A549 treated with DMSO at 1 μM for 4 hours (cell line): Measurements from ENCODE around the gene SPTBN2. TPM values are rescaled to one million over a fixed set of nuclear protein-coding genes. Genes with fewer than 3 reads are reported as not detected.

Experiments used
- total RNA-seq: library from RNA; stranded (reverse); fragments of 200-300 nt; extraction: Qiagen RNA extraction; gene quantifications from 5 replicates; pipeline ENCODE4 v1.2.3, GENCODE V29; 2022; ENCODE audit warnings: low read depth

Gene SPTBN2
- total RNA-seq: 8.2 to 13.2 TPM (median 9.9 TPM) in 5 replicates

DNA sequence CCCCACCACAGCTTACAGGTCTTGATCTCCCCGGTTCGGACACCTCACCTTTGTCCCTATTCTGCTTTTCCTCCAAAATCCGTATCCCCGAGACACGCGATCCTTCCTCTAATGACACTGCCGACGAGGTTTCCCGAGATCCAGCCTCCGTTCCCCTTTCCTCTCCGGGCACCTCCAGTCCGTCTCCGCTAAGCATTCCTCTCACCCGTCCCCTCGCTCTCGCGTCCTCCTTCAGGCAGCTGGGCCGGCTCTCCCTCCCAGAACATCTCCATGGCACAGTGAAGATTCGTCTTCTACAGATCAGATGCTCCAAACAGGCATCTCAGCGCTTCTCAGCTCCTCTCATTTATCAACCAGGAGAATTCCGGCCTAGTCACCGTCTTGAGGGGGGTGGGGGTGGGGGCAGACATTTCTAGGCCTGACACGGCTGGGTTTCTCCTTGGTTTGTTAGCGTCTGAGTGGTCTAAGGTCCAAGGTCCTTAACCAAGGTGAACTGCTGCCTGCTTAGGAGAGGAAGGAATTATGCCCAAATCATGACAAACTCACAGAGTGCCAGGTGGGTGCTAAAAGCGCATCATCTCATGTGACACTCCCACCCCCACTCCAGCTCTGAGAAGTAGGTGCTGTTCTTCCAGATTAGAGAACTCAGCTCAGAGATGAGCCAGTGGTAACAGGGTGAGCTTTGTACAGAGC, at the start of gene SPTBN2:
TSS of gene SPTBN2 (minus strand) at position 524 of the 693 bp plus-strand sequence. CDS start 7,976 bp downstream, outside the sequence.

DNA sequence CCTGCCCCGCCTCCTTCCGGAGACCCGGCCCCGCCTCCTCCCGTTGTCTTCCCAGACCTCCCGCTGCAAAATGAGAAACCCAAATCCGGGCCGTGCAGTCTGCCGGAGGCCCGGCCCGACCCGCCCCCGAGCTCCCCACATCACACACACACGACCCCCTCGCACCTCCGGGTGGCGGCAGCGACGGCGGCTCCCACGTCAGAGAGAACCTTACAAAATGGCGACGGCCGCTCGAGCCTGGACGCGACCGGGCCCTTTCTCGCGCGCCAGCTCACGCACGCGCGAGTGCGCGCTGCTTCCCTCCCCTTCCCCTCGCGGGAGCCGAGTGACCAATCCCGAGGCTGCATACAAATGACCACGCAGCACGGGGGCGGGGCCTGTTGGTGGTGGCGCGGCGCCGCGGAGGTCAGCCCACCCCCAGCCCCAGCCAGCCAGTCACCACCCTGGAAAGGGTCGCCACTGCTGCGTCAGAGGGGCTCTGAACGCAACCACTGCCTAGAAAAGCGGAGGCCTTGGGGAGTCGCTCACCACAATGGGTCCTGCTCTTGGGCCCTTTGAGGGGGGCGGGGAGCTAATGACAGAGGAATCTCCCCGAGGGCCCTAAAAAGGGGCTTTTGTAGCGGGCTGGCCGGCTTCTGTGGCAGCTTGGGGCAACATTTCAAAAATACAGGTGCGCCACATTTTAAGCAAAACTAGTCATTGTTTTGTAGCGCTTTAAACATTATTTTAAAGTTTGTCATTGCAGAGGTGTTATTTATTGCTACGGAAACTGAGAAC, 51.2 kb downstream of the SPTBN2 start, which contains the start of gene RBM4B:
TSS of gene RBM4B (minus strand) at position 289 of the 777 bp plus-strand sequence. CDS start 808 bp downstream, outside the sequence.

DNA sequence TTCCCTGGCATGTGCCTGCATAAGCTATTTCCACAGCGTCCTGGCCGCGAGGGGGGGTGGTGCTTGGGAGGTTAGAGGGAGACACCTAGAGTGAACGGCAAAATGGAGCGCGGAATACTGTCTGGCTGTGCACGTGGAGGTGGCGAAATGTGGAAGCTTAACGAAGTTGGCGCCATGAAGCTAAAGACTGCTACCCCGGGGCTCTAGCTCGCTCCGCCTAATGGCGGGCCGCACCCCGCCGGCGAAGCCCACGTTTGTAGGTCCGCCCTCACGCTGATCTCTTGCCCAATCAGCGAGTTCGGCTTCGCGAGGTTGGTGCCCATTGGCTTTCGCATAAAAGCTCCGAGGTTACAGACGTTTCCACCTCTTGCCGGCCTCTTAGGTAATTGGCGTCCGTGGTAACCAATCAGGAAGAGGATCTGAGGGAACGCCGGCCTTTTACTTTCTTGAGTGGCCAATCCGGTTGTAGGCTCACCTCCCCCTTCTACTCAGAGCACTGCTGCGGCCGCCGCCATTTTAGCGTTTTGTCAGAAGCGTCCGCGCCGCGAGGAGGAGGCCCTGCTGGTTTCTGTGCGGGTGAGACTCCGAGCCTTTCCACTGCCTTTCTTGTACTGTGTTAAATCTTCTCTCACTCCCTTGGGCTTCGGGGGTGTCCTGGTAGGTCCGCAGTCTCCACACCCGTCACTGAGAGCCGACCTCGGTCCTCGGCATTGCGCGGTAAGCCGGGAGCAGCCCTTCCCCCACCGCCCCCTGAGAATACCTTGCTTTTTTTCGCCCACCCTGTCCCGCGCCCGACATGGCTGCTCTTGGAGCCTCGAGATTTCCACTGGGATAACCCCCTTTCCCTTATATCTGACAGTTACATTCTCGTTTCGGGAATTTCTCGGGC, 90.6 kb downstream of the SPTBN2 start, which contains the start of gene RBM4:
TSS of gene RBM4 (plus strand) at position 527 of the 889 bp plus-strand sequence. CDS start 1,009 bp downstream, outside the sequence.

Other genes starting within 250 kb of the SPTBN2 start
- 54.9 to 77.2 TPM (median 56.6 TPM) in 5 replicates for gene DPP3, start 248.8 kb downstream of the SPTBN2 start, total RNA-seq
- 8.7 to 11.2 TPM (median 10.4 TPM) in 5 replicates for gene BBS1, start 218.6 kb downstream of the SPTBN2 start, total RNA-seq
- gene ZDHHC24, start 183.2 kb downstream of the SPTBN2 start, total RNA-seq: 7.8 to 13.8 TPM (median 12.9 TPM) in 5 replicates
- gene ACTN3, start 182.3 kb downstream of the SPTBN2 start, total RNA-seq: 0.02 to 0.08 TPM (median 0.05 TPM) in 3 of 5 replicates, not detected in the others
- gene CTSF, start 160.6 kb downstream of the SPTBN2 start, total RNA-seq: 32.4 to 36.0 TPM (median 34.3 TPM) in 5 replicates
- 0.53 to 0.74 TPM (median 0.64 TPM) in 5 replicates for gene CCDC87, start 136.2 kb downstream of the SPTBN2 start, total RNA-seq
- gene CCS, start 136.0 kb downstream of the SPTBN2 start, total RNA-seq: 25.0 to 29.3 TPM (median 25.7 TPM) in 5 replicates
- 66.4 to 87.4 TPM (median 70.9 TPM) in 5 replicates for gene RBM14, start 112.6 kb downstream of the SPTBN2 start, total RNA-seq
- 133 to 153 TPM (median 138 TPM) in 5 replicates for gene RBM4, start 90.5 kb downstream of the SPTBN2 start, total RNA-seq
- 17.6 to 24.0 TPM (median 22.7 TPM) in 5 replicates for gene RBM4B, start 51.3 kb downstream of the SPTBN2 start, total RNA-seq
- 31.9 to 50.1 TPM (median 41.4 TPM) in 5 replicates for gene RCE1, start 114.2 kb upstream of the SPTBN2 start, total RNA-seq
- 53.6 to 81.7 TPM (median 67.6 TPM) in 5 replicates for gene LRFN4, start 127.8 kb upstream of the SPTBN2 start, total RNA-seq
- 27.2 to 35.0 TPM (median 31.3 TPM) in 5 replicates for gene PC, start 229.2 kb upstream of the SPTBN2 start, total RNA-seq
- gene C11orf86, start 246.1 kb upstream of the SPTBN2 start, total RNA-seq: 28.5 to 55.5 TPM (median 43.6 TPM) in 5 replicates